Osteoblast (primary cell): Measurements from ENCODE around the gene MACROD2. TPM values are rescaled to one million over a fixed set of nuclear protein-coding genes. Genes with fewer than 3 reads are reported as not detected.

Source experiments
- DNase-seq: peaks from one replicate; pipeline ENCODE4 v3.0.0; 2011; ENCODE audit warnings: low spot score, mixed read lengths; ENCODE audit not compliant: insufficient read length; ENCODE audit errors: missing footprints
- H2AFZ ChIP-seq: 2 replicates; pipeline ENCODE4 v1.6.0; 2011; ENCODE audit warnings: mild to moderate bottlenecking, low read length
- H3K27ac ChIP-seq: 2 replicates; pipeline ENCODE4 v1.5.1; 2011; ENCODE audit warnings: mild to moderate bottlenecking, low read depth, low read length, moderate library complexity
- H3K27me3 ChIP-seq: 2 replicates; pipeline ENCODE4 v1.6.0; 2012; ENCODE audit warnings: mild to moderate bottlenecking, control low read depth, inconsistent platforms, low read length, moderate library complexity; ENCODE audit not compliant: insufficient read depth
- H3K36me3 ChIP-seq: 2 replicates; pipeline ENCODE4 v1.5.1; 2011; ENCODE audit warnings: mild to moderate bottlenecking, low read length, control low read depth, moderate library complexity; ENCODE audit not compliant: insufficient read depth
- H3K4me1 ChIP-seq: 2 replicates; pipeline ENCODE4 v1.5.1; 2011; ENCODE audit warnings: mild to moderate bottlenecking, low read length, control low read depth, moderate library complexity; ENCODE audit not compliant: insufficient read depth
- H3K4me2 ChIP-seq: 2 replicates; pipeline ENCODE4 v1.6.0; 2011; ENCODE audit warnings: mild to moderate bottlenecking, low read length; ENCODE audit not compliant: insufficient read depth
- H3K4me3 ChIP-seq: fragments of 200-600 bp; sonication (generic); 3 replicates; pipeline ENCODE4 v1.5.1; 2012; ENCODE audit warnings: mild to moderate bottlenecking, low read length, inconsistent platforms; ENCODE audit not compliant: insufficient read depth
- H3K79me2 ChIP-seq: 2 replicates; pipeline ENCODE4 v1.6.0; 2012; ENCODE audit warnings: mild to moderate bottlenecking, low read length, control low read depth, inconsistent platforms; ENCODE audit not compliant: insufficient read depth
- H3K9me3 ChIP-seq: 2 replicates; pipeline ENCODE4 v1.5.1; 2011; ENCODE audit warnings: low read depth, low read length, control low read depth
- H4K20me1 ChIP-seq: 2 replicates; pipeline ENCODE4 v1.6.0; 2012; ENCODE audit warnings: mild to moderate bottlenecking, low read length, control low read depth; ENCODE audit not compliant: insufficient read depth
- CTCF ChIP-seq: IDR thresholded peaks from 2 replicates; pipeline ENCODE4 v1.5.1; 2011; ENCODE audit warnings: mild to moderate bottlenecking, low read depth, low read length, moderate library complexity; ENCODE audit errors: extremely low read depth
- total RNA-seq: library from RNA; depleted of rRNA; stranded (reverse); fragments of >200 nt; gene quantifications from 2 replicates; pipeline ENCODE4 v1.2.3, GENCODE V29; 2012

Gene MACROD2
- total RNA-seq, 1 donor = 4.0 TPM

GRCh38 chr20:15059438-15059837 lies 1064.1 kb downstream of the MACROD2 start:
- H4K20me1 ChIP-seq = no peaks in the 10 kb centered on the region
- DNase-seq = no peak
- H3K79me2 ChIP-seq = no peaks in the 10 kb centered on the region
- H3K27me3 ChIP-seq = no peaks in the 10 kb centered on the region
- no peaks in the 10 kb centered on the region for H3K9me3 ChIP-seq
- no peaks in the 10 kb centered on the region for H3K4me1 ChIP-seq
- no peak overlapping the region for H2AFZ ChIP-seq
- no peak overlapping the region for H3K4me2 ChIP-seq
- no peak overlapping the region for H3K4me3 ChIP-seq
- no peak for TF ChIP-seq CTCF
- no peak overlapping the region for H3K27ac ChIP-seq
- H3K36me3 ChIP-seq = no peaks in the 10 kb centered on the region

- TF ChIP-seq CTCF = no peak
- no peaks in the 10 kb centered on the region for H4K20me1 ChIP-seq
Observed at GRCh38 chr20:15060265-15061060, 1065.1 kb downstream of the MACROD2 start.

GRCh38 chr20:15061061-15061430 lies 1065.7 kb downstream of the MACROD2 start:
- Histone ChIP-seq H3K79me2 (no peaks in the 10 kb centered on the region), H3K4me3 (no peak overlapping the region)

More at GRCh38 chr20:15060265-15061060, 1065.1 kb downstream of the MACROD2 start:
- Histone ChIP-seq H3K79me2 (no peaks in the 10 kb centered on the region), H3K9me3 (no peaks in the 10 kb centered on the region), H3K36me3 (no peaks in the 10 kb centered on the region), H3K27ac (no peak overlapping the region), H3K4me1 (no peaks in the 10 kb centered on the region), H2AFZ (no peak overlapping the region), H3K4me3 (no peak overlapping the region), H3K4me2 (no peak overlapping the region), H3K27me3 (no peaks in the 10 kb centered on the region)
- DNase-seq = no peak

More at GRCh38 chr20:15061061-15061430, 1065.7 kb downstream of the MACROD2 start:
- Histone ChIP-seq H2AFZ (no peak overlapping the region), H3K36me3 (no peaks in the 10 kb centered on the region), H3K4me2 (no peak overlapping the region), H3K4me1 (no peaks in the 10 kb centered on the region), H3K27ac (no peak overlapping the region), H3K9me3 (no peaks in the 10 kb centered on the region), H3K27me3 (no peaks in the 10 kb centered on the region), H4K20me1 (no peaks in the 10 kb centered on the region)
- TF ChIP-seq CTCF = no peak
- DNase-seq = no peak
